Keratinocyte (primary cell): ENCODE data around the gene KRT2. TPM values are rescaled to one million over a fixed set of nuclear protein-coding genes. Genes with fewer than 3 reads are reported as not detected.

Source experiments
- DNase-seq: peaks from one replicate; pipeline ENCODE4 v3.0.0-alpha.2; 2011; ENCODE audit warnings: low read depth, missing footprints, low spot score
- FAIRE-seq: peaks from 2 replicates; lab custom pipeline; 2011; peaks lifted over from hg19 to GRCh38; lab: Jason Lieb, UNC
- H2AFZ ChIP-seq: 2 replicates; pipeline ENCODE4 v1.6.0; 2012; ENCODE audit warnings: low read length, control low read depth, inconsistent platforms; ENCODE audit not compliant: control insufficient read depth
- H3K27ac ChIP-seq: 2 replicates; pipeline ENCODE4 v1.5.1; 2011; ENCODE audit warnings: low read length; ENCODE audit not compliant: control insufficient read depth, insufficient read depth
- H3K27me3 ChIP-seq: 3 replicates; pipeline ENCODE4 v1.6.0; 2011; ENCODE audit warnings: low read length; ENCODE audit not compliant: control insufficient read depth, insufficient read depth; ENCODE audit errors: extremely low read depth
- H3K36me3 ChIP-seq, 2 experiments: 2 replicates in 1 of 2; 3 replicates in 1 of 2; pipeline ENCODE4 v1.5.1; 2011; ENCODE audit warnings: low read length in 2 of 2, mild to moderate bottlenecking in 1 of 2; ENCODE audit not compliant: control insufficient read depth in 2 of 2, insufficient read depth in 2 of 2; ENCODE audit errors: extremely low read depth in 1 of 2
- H3K4me1 ChIP-seq: 3 replicates; pipeline ENCODE4 v1.5.1; 2011; ENCODE audit warnings: low read length; ENCODE audit not compliant: control insufficient read depth, insufficient read depth; ENCODE audit errors: extremely low read depth
- H3K4me2 ChIP-seq: 3 replicates; pipeline ENCODE4 v1.6.0; 2011; ENCODE audit warnings: low read depth, low read length; ENCODE audit not compliant: control insufficient read depth, insufficient read depth; ENCODE audit errors: extremely low read depth
- H3K4me3 ChIP-seq, 3 experiments: fragments of 200-600 bp in 1 of 3; sonication (generic) in 1 of 3; 2 replicates in 2 of 3; 3 replicates in 1 of 3; pipeline ENCODE4 v1.5.1; 2011 to 2016; ENCODE audit warnings: low read length in 3 of 3, mild to moderate bottlenecking in 3 of 3, control low read depth in 2 of 3, inconsistent platforms in 1 of 3, low read depth in 1 of 3, mixed read lengths in 1 of 3, mixed run types in 1 of 3, moderate library complexity in 1 of 3; ENCODE audit not compliant: control insufficient read depth in 2 of 3, insufficient read depth in 2 of 3; ENCODE audit errors: extremely low read depth in 1 of 3
- H3K79me2 ChIP-seq: 2 replicates; pipeline ENCODE4 v1.6.0; 2012; ENCODE audit warnings: low read length; ENCODE audit not compliant: control insufficient read depth, insufficient read depth
- H3K9ac ChIP-seq: 3 replicates; pipeline ENCODE4 v1.6.0; 2011; ENCODE audit warnings: low read length; ENCODE audit not compliant: control insufficient read depth, insufficient read depth; ENCODE audit errors: extremely low read depth
- H3K9me1 ChIP-seq: 3 replicates; pipeline ENCODE4 v1.6.0; 2011; ENCODE audit warnings: low read length; ENCODE audit not compliant: control insufficient read depth, insufficient read depth; ENCODE audit errors: extremely low read depth
- H3K9me3 ChIP-seq: 2 replicates; pipeline ENCODE4 v1.5.1; 2012; ENCODE audit warnings: low read depth, low read length; ENCODE audit not compliant: control insufficient read depth
- H4K20me1 ChIP-seq: 3 replicates; pipeline ENCODE4 v1.6.0; 2011; ENCODE audit warnings: low read length; ENCODE audit not compliant: control insufficient read depth, insufficient read depth; ENCODE audit errors: extremely low read depth
- EZH2 ChIP-seq: IDR thresholded peaks from one replicate; pipeline ENCODE4 v1.6.1; 2012; ENCODE audit warnings: inconsistent platforms, mild to moderate bottlenecking, low read length, moderate library complexity
- dilution Hi-C: fragments of 300-500 bp; cut with MboI; formaldehyde crosslinking; loops from one replicate; pipeline ENCODE4 v1.7.0; 2020; ENCODE audit warnings: low sequenced_read_pairs; ENCODE audit not compliant: extremely low pct_ligation_motif_present
- polyA plus RNA-seq, 5 experiments: library from polyadenylated mRNA; depleted of rRNA in 3 of 5; stranded (reverse) in 3 of 5; stranded (forward) in 1 of 5; unstranded in 1 of 5; fragments of >200 nt; gene quantifications; 1 replicate in 1 of 5; 2 replicates in 3 of 5; 3 replicates in 1 of 5; pipeline versions ENCODE4 v1.2.1 to v1.2.3, GENCODE V29; 2011 to 2012; ENCODE audit warnings: missing spikeins in 2 of 5, low read depth in 1 of 5, low replicate concordance in 1 of 5
- TF ChIP-seq, protein P1 (sequence below), 3 experiments: IDR thresholded peaks in 1 of 3; conservative IDR thresholded peaks in 1 of 3; optimal IDR thresholded peaks in 1 of 3; 2 replicates in 2 of 3; 3 replicates in 1 of 3; pipeline versions ENCODE3 to v1.5.1; 2011; ENCODE audit warnings: low read length in 3 of 3, mild to moderate bottlenecking in 3 of 3, moderate library complexity in 2 of 3, control low read depth in 1 of 3, inconsistent platforms in 1 of 3; ENCODE audit not compliant: insufficient read depth in 2 of 3; ENCODE audit errors: extremely low read depth in 1 of 3

KRT2 gene
- polyA plus RNA-seq, 1 donor (not counting 4 experiments of a cell fraction or from before 2014, with no cell fraction given), result 0.69 TPM

DNA sequence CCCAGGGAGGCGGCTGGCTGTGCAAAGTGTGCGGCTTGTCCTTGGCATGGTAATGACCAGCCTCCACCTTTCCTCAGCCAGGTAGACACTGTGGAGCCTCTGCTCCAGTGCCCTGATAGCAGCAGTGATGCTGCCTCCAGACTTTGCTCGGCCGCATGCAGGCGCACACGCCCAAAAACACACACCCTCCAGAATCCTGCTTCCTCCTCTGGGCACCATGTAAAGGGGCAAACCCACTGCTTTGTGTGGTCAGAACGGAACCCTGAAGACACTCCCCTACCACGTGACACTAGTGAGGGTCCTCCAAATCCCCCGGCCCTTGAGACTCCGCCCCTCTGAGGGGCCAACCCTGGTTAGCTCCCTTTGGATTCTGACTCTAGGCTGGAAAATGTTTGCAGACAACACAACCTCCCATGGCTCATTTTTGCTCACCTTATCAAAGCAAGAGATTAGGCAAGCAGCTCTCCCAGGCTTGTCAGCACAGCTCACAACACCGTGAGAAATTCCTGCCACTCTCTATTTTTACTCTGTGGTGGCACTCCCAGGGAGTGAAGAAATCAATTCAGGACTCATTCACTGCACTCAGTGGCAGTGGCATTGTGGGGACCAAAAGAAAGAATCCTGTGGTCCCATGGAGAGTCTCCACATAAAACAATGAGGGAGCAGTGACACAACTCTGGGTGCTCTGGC is 46.8 kb upstream of the KRT2 start:
- Histone ChIP-seq H3K79me2 (no peaks in the 10 kb centered on the region), H3K4me1 (no peaks in the 10 kb centered on the region), H3K4me3 (no peak overlapping the region), H3K27me3 (peaks cover 52% of the 10 kb centered on the region), H2AFZ (no peak overlapping the region), H3K9me3 (no peaks in the 10 kb centered on the region), H3K4me2 (no peak overlapping the region), H4K20me1 (peaks cover 4% of the 10 kb centered on the region), H3K9ac (no peak overlapping the region), H3K27ac (no peak overlapping the region), H3K9me1 (peaks cover 2% of the 10 kb centered on the region), H3K36me3 (no peaks in the 10 kb centered on the region)
- dilution Hi-C loops, result no loop called here
- FAIRE-seq (no peak), DNase-seq (no peak)
- no peak for TF ChIP-seq EZH2
- TF ChIP-seq, protein P1, sequence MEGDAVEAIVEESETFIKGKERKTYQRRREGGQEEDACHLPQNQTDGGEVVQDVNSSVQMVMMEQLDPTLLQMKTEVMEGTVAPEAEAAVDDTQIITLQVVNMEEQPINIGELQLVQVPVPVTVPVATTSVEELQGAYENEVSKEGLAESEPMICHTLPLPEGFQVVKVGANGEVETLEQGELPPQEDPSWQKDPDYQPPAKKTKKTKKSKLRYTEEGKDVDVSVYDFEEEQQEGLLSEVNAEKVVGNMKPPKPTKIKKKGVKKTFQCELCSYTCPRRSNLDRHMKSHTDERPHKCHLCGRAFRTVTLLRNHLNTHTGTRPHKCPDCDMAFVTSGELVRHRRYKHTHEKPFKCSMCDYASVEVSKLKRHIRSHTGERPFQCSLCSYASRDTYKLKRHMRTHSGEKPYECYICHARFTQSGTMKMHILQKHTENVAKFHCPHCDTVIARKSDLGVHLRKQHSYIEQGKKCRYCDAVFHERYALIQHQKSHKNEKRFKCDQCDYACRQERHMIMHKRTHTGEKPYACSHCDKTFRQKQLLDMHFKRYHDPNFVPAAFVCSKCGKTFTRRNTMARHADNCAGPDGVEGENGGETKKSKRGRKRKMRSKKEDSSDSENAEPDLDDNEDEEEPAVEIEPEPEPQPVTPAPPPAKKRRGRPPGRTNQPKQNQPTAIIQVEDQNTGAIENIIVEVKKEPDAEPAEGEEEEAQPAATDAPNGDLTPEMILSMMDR (optimal IDR thresholded peaks at IDR 0.05 in 1 of 3, IDR thresholded peaks at IDR 0.05 in 1 of 3, conservative IDR thresholded peaks at IDR 0.05 in 1 of 3; ENCODE audit: extremely low read depth in 1 of 3, insufficient read depth in 2 of 3, low read length in 3 of 3), result no peak

DNA sequence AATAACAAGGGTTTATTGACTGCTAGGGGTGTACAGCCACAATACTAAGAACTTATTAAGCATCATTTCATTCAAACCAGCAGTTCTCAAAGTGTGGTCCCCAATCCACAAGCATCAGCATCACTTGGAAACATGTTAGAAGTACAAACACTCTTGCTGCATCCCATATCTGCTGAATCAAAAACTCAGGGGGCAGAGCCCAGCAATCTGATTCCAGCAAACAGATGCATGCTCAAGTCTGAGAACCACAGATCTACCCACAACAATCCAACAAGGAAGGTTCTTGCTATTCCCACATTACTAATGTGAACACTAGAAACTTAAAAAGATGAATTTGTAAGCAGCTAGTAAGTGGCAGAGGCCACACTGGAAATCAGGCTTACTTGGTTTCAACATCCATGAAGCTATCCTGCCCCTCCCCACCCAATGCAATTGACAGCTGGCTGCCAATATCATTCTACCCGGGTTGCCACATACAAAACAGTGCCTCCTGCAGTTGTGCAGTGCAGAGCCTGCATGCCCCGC is 45.1 kb upstream of the KRT2 start:
- Histone ChIP-seq H3K4me3 (no peak overlapping the region), H3K79me2 (no peaks in the 10 kb centered on the region), H3K36me3 (no peaks in the 10 kb centered on the region), H3K4me1 (no peaks in the 10 kb centered on the region), H3K9me1 (peaks cover 2% of the 10 kb centered on the region), H3K4me2 (no peak overlapping the region), H4K20me1 (peaks cover 4% of the 10 kb centered on the region), H3K27me3 (peaks cover 50% of the 10 kb centered on the region), H2AFZ (no peak overlapping the region), H3K9me3 (no peaks in the 10 kb centered on the region), H3K9ac (no peak overlapping the region), H3K27ac (no peak overlapping the region)
- dilution Hi-C loops, result no loop called here
- no peak for DNase-seq
- TF ChIP-seq EZH2, result no peak
- TF ChIP-seq, protein P1 (optimal IDR thresholded peaks at IDR 0.05 in 1 of 3, IDR thresholded peaks at IDR 0.05 in 1 of 3, conservative IDR thresholded peaks at IDR 0.05 in 1 of 3; ENCODE audit: extremely low read depth in 1 of 3, insufficient read depth in 2 of 3, low read length in 3 of 3), result peak in 1 of 3 experiments; percentile 7
- no peak for FAIRE-seq
